A673 (cell line): Measurements from ENCODE around the gene VAV2.

ENCODE experiments used
- CTCF ChIP-seq: fragments of 300-800, 200-600 bp; sonication (generic); conservative IDR thresholded peaks from 2 replicates; pipeline ENCODE4 v1.5.1; 2017; ENCODE audit warnings: low read depth, mild to moderate bottlenecking, antibody characterized with exemption, low read length, moderate library complexity, mixed read lengths
- EZH2 ChIP-seq: fragments of 200-600 bp; sonication (generic); IDR thresholded peaks from 2 replicates; pipeline ENCODE4 v1.6.1; 2017; ENCODE audit warnings: borderline replicate concordance, low read depth, mild to moderate bottlenecking, mixed read lengths, antibody characterized with exemption, low read length; ENCODE audit not compliant: poor library complexity, severe bottlenecking

GRCh38 chr9:133730994-133731715 is 261.0 kb downstream of the VAV2 start:
- TF ChIP-seq CTCF (no peak), EZH2 (no peak)
